ENCODE data around the gene BTG4.

BTG4 gene

DNA sequence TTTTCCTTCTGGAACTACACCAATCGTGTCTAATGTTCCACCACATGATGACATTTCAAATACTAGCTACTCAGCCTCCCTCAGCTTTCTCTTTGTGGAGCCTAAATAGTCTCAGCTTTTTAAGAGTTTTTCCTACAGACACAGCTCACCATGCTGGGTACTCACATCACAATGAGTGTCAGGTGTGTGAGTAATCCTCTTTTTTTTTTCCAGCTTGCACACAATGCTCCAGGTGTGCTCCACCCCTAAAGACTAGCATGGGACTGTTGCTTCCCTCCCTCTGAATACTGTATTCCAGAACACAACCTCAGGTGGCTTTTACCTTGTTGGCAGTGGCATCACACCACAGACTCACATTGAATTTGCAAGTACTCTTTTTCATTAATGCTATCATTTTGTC is 11.7 kb downstream of the BTG4 start:
- FAIRE-seq (no peak), DNase-seq (ENCODE audit: insufficient read length, low spot score) (no peak)

DNA sequence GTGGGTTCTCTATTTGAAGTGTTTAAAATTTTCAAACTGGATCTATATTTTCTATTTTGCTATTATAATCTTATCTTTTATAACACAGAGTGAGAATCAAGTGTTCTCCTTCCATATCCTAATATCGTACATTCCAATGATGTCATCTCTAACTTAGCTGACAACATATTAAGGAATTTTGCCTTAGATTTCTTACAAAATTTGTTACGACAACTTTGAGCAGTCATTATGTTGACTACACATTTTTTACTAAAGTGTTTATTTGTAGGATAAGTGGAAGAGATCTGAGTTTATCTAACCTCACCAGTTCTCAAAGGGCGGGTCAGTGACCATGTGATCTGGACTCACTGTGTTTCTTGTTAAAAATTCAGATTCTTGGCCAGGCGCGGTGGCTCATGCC is 12.7 kb downstream of the BTG4 start:
- DNase-seq (ENCODE audit: insufficient read length, low spot score) (no peak), FAIRE-seq (no peak)

DNA sequence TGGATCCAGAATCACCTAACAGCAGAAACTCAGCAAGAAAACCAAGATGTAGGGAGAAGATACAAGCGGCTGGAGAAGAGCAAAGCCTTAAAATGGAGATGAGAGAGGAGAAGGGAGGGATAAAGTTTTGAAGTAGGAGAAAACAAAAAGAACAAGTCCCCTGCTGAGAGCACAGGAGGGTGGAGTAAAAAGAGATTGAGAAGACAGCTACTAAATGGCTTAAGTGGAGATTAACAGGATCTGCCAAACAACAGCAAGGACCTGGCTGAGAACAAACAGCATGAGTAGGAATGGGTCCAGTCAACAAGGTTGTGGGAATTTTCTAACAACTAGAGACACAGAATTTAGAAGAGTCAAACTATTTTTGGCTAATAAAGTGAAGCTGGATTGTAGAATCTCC is 18.1 kb downstream of the BTG4 start:
- DNase-seq (ENCODE audit: insufficient read length, low spot score) (no peak), FAIRE-seq (no peak)

DNA sequence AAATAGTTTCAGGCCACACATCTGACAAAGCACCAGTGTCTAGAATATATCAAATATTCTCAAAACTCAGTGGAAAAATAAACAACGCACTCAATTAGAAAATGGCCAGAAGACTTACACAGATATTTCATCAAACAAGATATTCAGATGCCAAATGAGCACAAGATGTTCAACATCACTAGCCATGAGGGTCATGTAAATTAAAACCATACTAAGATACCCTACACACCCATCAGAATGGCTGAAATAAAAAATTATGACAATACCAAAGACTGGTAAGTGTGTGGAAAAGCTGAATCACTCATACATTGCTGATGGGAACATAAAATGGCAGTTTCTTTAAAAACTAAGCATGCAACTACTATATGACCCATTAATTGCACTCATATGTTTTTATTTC is 21.7 kb downstream of the BTG4 start:
- FAIRE-seq = no peak
- DNase-seq (ENCODE audit: insufficient read length, low spot score) = no peak

DNA sequence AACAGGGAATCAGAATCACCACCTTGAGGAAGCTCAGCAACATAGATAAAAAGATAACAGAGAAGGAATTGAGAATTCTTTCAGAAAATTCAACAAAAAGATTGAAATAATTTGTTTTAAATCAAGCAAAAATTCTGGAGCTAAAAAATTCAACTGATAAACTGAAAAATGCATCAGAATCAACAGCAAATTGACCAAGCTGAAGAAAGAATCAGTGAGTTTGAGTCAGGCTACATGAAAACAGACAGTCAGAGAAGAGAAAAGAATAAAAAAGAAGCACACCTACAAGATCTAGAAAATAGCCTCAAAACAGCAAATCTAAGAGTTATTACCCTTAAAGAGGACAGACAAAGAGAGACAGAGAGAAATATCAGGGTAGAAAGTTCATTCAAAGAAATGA is 28.8 kb downstream of the BTG4 start:
- DNase-seq (ENCODE audit: insufficient read length, low spot score) (no peak), FAIRE-seq (no peak)

DNA sequence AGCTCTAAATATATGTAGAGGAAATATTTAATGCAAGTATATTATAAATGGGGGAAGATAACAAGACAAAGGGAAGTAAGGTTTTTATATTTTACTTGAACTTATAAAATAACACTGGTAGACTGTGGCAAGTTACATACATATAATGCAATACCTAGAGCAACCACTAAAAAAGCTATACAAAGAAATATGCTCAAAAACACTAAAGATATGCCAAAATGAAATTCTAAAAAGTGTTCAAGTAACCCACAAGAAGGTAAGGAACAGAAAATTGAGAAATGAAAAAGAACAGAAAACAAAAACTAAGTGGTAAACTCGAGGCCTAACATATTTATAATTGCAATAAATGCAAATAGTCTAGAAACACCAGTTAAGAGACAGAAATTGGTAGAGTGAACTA is 32.5 kb downstream of the BTG4 start:
- FAIRE-seq (no peak), DNase-seq (ENCODE audit: insufficient read length, low spot score) (no peak)

DNA sequence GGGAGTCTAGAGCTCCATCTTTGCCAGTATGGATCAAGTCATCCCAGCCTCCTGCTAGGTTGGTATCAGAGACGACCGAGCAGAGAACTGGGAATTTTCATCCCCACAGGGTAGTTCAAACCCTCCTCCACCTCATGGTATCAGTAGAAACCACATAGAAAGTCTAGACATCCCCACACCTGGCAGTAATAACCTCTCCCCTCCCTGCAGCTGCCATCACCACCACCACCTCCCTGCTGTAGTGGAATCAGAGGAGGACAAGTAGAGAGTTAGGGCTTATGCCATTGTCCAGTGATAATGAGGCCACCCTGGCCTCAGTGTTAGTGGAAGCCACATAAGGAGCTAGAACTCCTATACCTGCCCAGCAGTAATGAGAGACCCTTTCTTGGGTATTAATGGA is 34.3 kb downstream of the BTG4 start:
- DNase-seq (ENCODE audit: insufficient read length, low spot score) = no peak

DNA sequence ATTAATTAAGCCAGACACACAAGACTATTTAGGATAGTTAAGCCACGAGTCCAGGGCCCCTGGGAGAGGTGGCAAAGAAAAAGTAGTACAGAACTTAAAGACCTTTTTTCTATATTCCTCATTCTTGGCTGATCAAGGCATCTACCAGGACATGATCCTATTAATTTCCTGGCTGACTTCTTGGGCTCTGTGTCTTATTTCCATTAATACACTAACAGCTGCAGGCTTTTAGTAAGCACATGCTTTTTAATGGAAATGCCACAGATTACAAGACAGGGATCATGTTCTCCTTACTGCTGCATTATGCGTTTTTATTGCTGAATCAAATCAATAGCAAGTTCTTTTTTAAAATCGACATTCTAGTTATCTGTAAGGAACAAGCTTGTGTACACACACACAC is 35.2 kb downstream of the BTG4 start:
- DNase-seq (ENCODE audit: insufficient read length, low spot score) (no peak), FAIRE-seq (no peak)

More for the DNA sequence above, 34.3 kb downstream of the BTG4 start:
- no peak for FAIRE-seq

DNA sequence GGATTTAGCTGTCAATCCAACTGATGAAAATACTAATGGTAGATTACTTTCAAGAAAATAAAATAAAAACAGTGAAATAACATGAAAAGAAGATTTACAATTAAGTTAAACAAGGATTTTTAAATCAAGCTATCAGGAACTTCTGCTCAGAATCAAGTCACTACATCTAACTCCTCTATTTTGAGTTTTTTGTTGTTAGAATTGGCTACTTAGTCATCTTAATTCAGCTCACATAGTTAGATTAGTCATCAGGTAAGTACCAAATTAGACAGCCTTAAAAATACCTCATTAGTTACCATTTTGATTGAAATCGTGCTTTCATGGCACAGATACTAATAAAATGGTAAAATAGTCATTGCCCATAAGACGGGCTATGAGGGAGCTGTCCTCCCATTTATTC is 35.8 kb downstream of the BTG4 start:
- FAIRE-seq (no peak), DNase-seq (ENCODE audit: insufficient read length, low spot score) (no peak)

DNA sequence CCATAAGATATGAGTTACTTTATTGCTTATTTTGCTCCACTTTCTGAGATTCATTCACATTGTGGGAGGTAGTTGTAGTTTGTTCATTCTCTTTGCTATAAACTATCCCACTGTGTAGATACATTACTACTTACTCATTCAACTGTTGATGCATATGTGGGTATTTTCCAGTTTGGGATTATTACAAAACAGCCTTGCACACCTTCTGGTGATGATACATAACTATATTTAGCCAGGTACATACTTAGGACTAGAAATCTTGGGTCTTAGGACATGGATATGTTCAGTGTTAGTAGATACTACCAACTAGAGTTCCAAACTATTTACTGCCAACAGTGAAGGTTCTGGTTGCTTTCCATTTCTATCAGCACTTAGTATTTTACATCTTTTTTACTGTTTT is 37.8 kb downstream of the BTG4 start:
- DNase-seq (ENCODE audit: insufficient read length, low spot score) (no peak), FAIRE-seq (no peak)

DNA sequence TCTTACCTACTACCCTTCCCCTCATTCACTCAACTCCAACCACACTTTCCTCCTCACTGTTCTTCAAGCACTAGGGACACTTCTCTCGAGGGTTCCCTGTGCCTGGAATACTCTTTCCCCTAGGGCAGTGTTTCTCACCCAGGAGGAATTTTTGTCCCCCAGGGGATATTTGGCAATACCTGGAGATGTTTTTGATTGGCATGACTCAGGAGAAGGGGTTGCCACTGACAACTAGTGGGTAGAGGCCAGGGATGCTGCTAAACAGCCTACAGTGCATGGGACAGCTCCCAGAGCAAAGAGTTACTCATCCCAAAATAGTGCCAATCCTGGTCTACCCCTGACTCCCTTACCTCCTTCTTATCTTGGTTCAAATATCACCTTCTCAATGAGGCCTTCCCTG is 40.0 kb downstream of the BTG4 start:
- DNase-seq (ENCODE audit: insufficient read length, low spot score) = no peak
- no peak for FAIRE-seq

DNA sequence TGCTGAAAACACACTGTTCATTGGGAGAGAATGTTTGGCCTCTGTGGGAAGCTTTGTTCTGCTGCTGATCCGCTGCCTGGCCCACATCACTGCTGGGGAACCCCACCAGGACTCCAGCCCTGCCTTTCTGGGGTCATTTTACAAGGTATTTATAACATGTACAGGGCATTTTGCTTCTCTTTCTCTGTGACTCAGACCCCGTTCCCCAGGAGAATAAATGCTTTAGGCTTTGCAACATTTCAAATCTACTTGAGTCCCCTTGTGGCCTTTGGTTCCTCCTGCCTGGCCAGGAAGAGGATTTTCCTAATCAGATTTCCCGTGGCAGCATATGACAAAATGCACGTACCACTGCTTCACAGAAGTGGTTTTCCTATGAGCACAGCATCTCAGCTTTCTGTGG is 43.0 kb downstream of the BTG4 start:
- DNase-seq (ENCODE audit: insufficient read length, low spot score) (no peak), FAIRE-seq (no peak)

DNA sequence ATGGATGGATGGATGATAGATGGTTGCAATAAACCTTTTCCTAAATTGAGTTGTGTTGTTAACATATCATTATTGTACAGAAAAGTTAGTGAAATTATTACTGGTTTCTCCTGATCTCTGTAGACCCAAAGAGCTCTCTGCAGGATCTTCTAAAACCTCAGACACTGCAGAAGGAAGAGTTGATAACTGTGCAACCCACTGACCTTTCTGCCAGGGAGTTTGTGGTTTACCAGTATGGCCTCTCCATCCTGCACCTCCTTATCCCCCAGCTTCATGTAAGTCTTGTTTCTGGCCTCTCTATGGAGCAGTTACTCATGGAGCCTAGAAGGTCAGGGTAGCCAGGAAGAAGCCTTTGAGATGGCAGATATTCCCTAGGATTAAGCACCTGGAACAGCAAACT is 45.6 kb downstream of the BTG4 start:
- FAIRE-seq = no peak

DNA sequence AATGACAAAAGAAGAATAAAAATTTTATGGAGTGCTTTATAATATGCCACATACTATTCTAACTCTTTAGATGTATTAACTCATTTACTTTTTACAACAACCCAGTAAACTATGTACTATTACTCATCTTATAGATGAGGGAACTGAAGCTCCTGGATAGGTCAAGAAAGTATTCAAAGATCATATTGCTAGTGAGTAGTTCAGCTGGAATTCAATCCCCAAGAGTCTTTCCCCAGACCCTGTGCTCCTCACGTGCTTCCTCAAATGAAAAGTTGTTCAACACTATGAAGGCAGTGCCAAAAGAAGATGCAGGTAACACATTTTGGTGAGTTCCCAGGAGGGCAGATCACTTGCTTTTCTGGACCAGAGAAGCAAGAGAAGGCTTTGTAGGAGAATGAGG is 46.8 kb downstream of the BTG4 start:
- no peak for FAIRE-seq

More for the DNA sequence above, 45.6 kb downstream of the BTG4 start:
- no peak for DNase-seq (ENCODE audit: insufficient read length, low spot score)

DNA sequence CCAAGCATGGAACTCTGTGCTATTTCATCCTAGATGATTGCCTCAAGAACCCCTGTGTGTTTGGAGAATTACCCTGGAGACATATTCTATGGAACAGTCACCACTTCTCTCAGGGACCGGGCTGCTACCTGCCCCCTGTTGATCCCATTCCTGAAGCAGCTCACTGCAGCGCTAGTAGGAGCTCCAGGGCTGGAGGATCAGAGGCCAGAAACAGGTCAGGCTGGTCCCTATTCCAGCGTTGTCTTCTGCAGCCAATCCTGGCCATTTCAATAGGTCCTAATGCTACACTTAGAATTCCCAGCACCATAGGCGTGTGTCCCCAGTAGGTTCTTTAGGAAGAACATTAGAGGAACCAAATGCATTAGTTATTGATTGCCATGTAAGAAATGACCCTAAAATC is 48.9 kb downstream of the BTG4 start:
- FAIRE-seq = no peak

More for the DNA sequence above, 46.8 kb downstream of the BTG4 start:
- DNase-seq (ENCODE audit: insufficient read length, low spot score) = no peak

DNA sequence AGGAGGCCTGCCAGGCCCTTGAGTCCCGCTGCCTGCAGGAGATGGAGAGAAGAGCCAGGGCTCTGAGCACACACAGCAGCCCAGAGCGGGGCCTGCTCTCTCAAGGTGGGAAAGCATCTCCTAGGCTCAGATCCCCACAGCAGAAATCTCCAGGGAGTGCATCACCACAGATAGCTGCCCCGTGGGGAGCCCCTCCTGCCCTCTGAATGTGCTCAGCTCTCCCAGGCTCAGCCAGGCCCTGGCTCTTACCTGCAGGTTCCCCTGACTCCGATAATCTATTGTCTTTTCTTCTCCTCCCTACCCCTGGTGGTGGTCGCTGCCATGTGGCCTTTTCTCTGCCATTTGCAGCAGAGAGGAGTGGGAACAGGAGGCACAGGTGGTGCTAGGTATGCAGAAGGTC is 49.9 kb downstream of the BTG4 start:
- no peak for FAIRE-seq
- DNase-seq (ENCODE audit: insufficient read length, low spot score) = no peak

More for the DNA sequence above, 48.9 kb downstream of the BTG4 start:
- no peak for DNase-seq (ENCODE audit: insufficient read length, low spot score)

DNA sequence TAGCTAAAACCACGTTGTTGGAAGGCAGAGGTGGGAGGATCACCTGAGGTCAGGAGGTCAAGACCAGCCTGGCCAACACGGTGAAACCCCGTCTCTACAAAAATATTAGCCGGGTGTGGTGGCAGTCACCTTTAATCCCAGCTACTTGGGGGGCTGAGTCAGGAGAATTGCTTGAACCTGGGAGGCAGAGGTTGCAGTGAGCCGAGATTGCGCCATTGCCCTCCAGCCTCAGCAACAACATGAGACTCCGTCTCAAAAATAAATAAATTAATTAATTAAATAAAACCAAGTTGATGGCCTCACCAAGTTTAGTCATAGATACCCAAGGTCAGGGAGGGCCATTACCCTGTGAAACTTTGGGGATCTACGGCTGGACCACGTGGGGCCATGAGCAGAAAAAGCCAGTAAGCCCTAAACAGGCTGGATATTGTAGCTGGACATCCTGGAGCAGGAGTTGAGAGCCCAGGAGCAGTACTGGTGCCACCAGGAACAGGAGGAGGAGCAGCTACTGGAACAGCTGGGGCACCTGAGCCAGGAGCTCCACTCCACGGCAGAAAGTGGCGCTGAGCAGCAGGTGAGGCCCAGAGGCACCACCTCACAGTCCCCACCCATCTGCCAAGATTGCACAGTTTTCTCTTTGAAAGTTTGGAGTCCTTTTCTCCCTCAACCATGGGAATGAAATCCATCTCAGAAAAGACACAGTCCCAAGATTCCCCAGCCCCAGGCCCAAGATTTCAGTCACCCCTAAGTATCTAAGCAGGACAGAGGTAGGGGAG is 50.5 kb downstream of the BTG4 start:
- no peak for FAIRE-seq
- no peak for DNase-seq (ENCODE audit: insufficient read length, low spot score)

DNA sequence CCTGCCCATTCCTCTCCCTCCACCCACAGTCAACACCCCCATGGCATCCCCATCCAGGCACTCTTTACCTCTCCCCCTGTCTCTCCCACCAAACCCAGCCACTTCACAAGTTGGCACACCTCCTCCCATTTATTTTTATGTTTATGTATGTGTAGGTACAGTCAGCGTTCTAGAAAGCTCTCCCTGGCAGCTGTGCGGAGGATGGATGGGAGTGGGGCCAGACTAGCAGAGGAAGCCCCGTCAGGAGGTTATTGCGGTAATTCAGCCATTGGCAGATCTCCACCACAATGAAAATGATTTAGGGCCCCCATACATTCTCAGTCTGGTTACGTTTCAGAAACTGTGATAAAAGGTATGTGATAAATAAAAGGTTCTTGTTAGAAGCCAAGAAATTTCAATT is 51.3 kb downstream of the BTG4 start:
- DNase-seq (ENCODE audit: insufficient read length, low spot score) = no peak
- no peak for FAIRE-seq

DNA sequence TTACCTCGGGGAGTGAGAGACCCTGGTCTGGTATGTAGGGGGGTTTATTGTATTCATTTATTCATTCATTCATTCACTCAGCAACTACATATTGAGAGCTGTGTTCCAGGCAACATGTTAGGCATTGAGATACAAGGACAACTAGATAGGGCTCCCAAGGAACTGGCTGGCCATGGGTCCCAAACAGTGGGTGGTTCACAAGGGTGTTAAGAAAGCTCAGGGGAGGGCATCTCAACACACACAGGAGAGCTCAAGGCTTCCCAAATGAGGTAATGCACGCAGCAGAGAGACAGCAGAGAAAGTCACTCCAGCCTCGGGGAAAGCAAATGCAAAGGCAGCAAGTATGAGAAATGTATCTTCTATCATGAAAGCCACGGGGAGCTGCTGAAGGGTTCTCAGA is 51.8 kb downstream of the BTG4 start:
- no peak for FAIRE-seq

DNA sequence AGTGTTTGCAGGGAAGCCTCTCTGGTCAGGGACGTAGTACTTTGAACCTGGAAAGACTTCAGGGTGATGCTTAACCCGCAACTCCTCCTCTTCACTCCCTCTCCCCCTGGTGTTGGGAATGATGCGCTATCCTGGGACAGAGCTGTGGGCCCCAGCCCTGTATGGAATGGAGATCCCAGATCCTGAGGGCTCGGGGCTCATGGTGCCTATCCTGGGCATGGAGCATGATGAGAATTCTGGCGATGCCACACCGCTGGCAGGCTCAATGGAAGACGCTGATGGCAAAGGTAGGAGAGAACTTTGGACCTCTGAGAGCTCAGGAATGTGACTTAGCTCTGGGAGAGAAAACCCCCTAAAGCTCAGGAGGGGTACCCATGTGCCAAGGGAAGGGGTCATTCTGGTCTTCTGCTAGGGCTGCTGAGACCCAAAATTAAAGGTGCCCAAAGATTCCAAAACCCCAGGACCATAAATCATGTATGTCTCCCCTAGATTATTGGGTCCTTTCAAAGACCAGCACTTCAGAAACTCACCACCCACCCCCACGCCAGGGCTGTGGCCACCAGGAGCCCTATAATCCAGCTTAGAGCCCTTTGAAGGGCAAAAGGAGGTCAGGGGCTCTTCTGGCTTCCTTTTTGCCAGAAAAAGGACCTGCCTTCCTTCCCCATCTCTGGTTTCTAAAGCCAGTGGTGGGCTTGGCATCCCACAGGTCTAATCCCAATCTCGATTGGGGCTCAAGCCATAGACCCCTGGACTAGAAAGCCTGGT is 52.5 kb downstream of the BTG4 start:
- DNase-seq (ENCODE audit: insufficient read length, low spot score) = no peak
- no peak for FAIRE-seq

More for the DNA sequence above, 51.8 kb downstream of the BTG4 start:
- DNase-seq (ENCODE audit: insufficient read length, low spot score) = no peak

DNA sequence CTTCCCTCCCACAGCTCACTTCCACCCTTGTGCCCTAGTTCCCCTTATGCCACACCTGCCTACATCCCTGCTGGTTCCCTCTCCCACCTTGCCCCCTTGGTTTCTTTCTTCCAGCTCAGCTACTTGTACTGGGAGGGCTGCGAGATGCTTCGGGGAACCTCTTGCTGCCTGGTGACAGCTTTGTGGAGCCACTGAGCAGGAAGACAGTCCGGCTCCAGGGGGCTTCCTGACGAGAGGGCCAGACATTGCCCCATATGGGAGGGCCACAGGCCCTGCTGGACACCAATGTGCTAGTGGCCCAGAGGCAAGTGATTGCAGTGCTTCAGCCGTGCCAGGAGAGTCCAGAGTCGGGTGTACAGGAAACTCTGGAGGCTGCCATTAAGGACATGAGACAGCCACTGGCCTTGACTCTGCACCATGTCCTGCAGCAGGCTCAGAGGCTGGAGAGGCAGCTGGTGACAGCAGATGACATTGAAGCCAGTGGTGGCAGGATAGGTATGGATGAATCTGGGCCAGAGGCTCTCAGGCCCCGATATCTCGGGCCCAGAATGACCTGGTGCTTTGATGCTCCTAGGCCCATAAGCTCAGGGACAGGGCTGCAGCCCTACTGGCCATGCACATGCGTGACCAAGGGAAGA is 54.3 kb downstream of the BTG4 start:
- FAIRE-seq (no peak), DNase-seq (ENCODE audit: insufficient read length, low spot score) (no peak)
